Neural progenitor cell (in vitro differentiated cells): Measurements from ENCODE around the gene TMEM218. TPM values are rescaled to one million over a fixed set of nuclear protein-coding genes. Genes with fewer than 3 reads are reported as not detected.

Source experiments
- DNase-seq: peaks from one replicate; pipeline ENCODE4 v3.0.0-alpha.2; 2016; ENCODE audit warnings: low spot score
- H2AFZ ChIP-seq: fragments of 200-600 bp; sonication (generic); replicated peaks from 2 replicates; pipeline ENCODE4 v1.6.1; 2016; ENCODE audit warnings: antibody characterized with exemption
- H3F3A ChIP-seq: fragments of 200-600 bp; sonication (generic); 2 replicates; pipeline ENCODE4 v1.6.1; 2016; ENCODE audit warnings: antibody characterized with exemption, low read depth
- H3K27ac ChIP-seq: fragments of 200-600 bp; sonication (generic); 2 replicates; pipeline ENCODE4 v1.5.1; 2016; ENCODE audit warnings: mild to moderate bottlenecking
- H3K27me3 ChIP-seq: fragments of 200-600 bp; sonication (generic); 2 replicates; pipeline ENCODE4 v1.6.1; 2016; ENCODE audit warnings: mild to moderate bottlenecking, moderate library complexity
- H3K36me3 ChIP-seq: fragments of 200-600 bp; sonication (generic); 2 replicates; pipeline ENCODE4 v1.5.1; 2016
- H3K4me1 ChIP-seq: fragments of 200-600 bp; sonication (generic); 2 replicates; pipeline ENCODE4 v1.6.1; 2016; ENCODE audit warnings: mixed run types
- H3K4me2 ChIP-seq: fragments of 200-600 bp; sonication (generic); 2 replicates; pipeline ENCODE4 v1.6.1; 2016
- H3K4me3 ChIP-seq: fragments of 200-600 bp; sonication (generic); 2 replicates; pipeline ENCODE4 v1.5.1; 2016
- H3K79me2 ChIP-seq: fragments of 200-600 bp; sonication (generic); 2 replicates; pipeline ENCODE4 v1.6.1; 2016; ENCODE audit warnings: low read depth
- H3K9ac ChIP-seq: fragments of 200-600 bp; sonication (generic); 2 replicates; pipeline ENCODE4 v1.6.1; 2016
- H3K9me3 ChIP-seq: fragments of 200-600 bp; sonication (generic); 2 replicates; pipeline ENCODE4 v1.5.1; 2016; ENCODE audit warnings: low read depth
- H4K20me1 ChIP-seq: fragments of 200-600 bp; sonication (generic); 2 replicates; pipeline ENCODE4 v1.6.1; 2016; ENCODE audit warnings: low read depth
- H3K27ac Mint-ChIP-seq: 3 replicates; pipeline ENCODE4 v1.8.0; 2021; ENCODE audit warnings: mixed read lengths
- H3K27me3 Mint-ChIP-seq: 2 replicates; pipeline ENCODE4 v1.8.0; 2022; ENCODE audit warnings: low read depth, mild to moderate bottlenecking, inconsistent platforms, moderate library complexity, mixed read lengths; ENCODE audit not compliant: insufficient read depth
- H3K36me3 Mint-ChIP-seq: 3 replicates; pipeline ENCODE4 v1.8.0; 2021; ENCODE audit warnings: mixed read lengths
- H3K4me1 Mint-ChIP-seq: 3 replicates; pipeline ENCODE4 v1.8.0; 2021; ENCODE audit warnings: mixed read lengths
- H3K4me3 Mint-ChIP-seq: 3 replicates; pipeline ENCODE4 v1.8.0; 2021; ENCODE audit warnings: mild to moderate bottlenecking, moderate library complexity, mixed read lengths
- H3K9me3 Mint-ChIP-seq: 3 replicates; pipeline ENCODE4 v1.8.0; 2020; ENCODE audit warnings: mixed read lengths
- EZH2 ChIP-seq: fragments of 200-600 bp; sonication (generic); IDR thresholded peaks from 2 replicates; pipeline ENCODE4 v1.6.1; 2017; ENCODE audit warnings: antibody characterized with exemption, mild to moderate bottlenecking, moderate library complexity
- EZH2phosphoT487 ChIP-seq: fragments of 200-600 bp; sonication (generic); IDR thresholded peaks from 2 replicates; pipeline ENCODE4 v1.6.1; 2017; ENCODE audit warnings: antibody characterized with exemption
- total RNA-seq: library from RNA; depleted of rRNA; stranded (reverse); fragments of >200 nt; gene quantifications from 2 replicates; pipeline ENCODE4 v1.2.3, GENCODE V29; 2015; ENCODE audit warnings: low replicate concordance
- TF ChIP-seq, protein P1 (sequence below): fragments of 200-600 bp; sonication (generic); IDR thresholded peaks from 2 replicates; pipeline ENCODE4 v1.5.1; 2017; ENCODE audit warnings: antibody characterized with exemption, mild to moderate bottlenecking

The TMEM218 gene
- total RNA-seq, 1 donor from 2014 or later: 44.1 TPM

DNA sequence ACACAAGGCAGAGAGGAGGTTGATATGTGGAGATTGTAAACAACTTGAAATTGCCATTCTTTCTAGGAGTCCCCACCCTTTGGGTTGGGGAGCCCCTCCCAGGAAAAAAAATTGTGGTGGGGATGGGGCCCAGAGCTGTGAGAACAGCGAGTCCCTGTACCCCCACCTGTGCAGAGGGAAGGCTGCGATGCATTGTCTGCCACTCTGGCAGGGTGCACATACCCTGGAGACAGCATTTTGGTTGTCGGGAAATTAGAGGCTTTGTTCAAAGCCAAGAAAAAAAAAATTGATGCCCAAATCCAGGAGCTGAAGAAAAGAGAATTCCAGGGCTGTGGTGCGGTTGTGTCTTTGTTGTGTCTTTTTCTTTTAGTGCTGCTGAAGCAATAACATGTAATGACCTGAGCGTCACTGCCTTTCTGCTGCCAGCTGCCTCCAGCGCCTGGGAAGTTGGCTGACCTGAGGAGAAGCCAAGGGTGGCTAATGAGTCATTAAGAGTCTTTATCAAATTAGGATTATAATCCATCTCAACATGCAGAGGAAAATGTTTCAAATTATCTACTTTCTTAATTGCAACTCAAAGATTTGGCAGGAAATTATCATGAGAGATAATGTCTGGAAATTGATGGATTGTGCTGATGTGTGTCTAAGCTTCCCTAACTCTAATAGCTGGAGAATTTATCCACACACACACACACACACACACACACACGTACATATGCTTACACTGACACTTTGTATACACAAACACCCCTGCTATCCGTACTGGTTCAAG lies 45.1 kb upstream of the TMEM218 start:
- Histone ChIP-seq H3K4me1 (no peaks in the 10 kb centered on the region), H4K20me1 (no peaks in the 10 kb centered on the region), H2AFZ (no peak overlapping the region), H3K9me3 (no peaks in the 10 kb centered on the region), H3K4me2 (no peak overlapping the region), H3K4me3 (no peak overlapping the region), H3K27me3 (no peaks in the 10 kb centered on the region), H3K9ac (no peak overlapping the region), H3K27ac (no peak overlapping the region), H3K79me2 (no peaks in the 10 kb centered on the region), H3F3A (peaks cover 8% of the 10 kb centered on the region), H3K36me3 (no peaks in the 10 kb centered on the region)
- TF ChIP-seq, protein P1, sequence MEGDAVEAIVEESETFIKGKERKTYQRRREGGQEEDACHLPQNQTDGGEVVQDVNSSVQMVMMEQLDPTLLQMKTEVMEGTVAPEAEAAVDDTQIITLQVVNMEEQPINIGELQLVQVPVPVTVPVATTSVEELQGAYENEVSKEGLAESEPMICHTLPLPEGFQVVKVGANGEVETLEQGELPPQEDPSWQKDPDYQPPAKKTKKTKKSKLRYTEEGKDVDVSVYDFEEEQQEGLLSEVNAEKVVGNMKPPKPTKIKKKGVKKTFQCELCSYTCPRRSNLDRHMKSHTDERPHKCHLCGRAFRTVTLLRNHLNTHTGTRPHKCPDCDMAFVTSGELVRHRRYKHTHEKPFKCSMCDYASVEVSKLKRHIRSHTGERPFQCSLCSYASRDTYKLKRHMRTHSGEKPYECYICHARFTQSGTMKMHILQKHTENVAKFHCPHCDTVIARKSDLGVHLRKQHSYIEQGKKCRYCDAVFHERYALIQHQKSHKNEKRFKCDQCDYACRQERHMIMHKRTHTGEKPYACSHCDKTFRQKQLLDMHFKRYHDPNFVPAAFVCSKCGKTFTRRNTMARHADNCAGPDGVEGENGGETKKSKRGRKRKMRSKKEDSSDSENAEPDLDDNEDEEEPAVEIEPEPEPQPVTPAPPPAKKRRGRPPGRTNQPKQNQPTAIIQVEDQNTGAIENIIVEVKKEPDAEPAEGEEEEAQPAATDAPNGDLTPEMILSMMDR: no peak
- no peak for TF ChIP-seq EZH2phosphoT487
- TF ChIP-seq EZH2: no peak
- DNase-seq: no peak
- no peaks in the 10 kb centered on the region for H3K9me3 Mint-ChIP-seq
- H3K4me1 Mint-ChIP-seq: peaks cover 52% of the 10 kb centered on the region
- peaks cover 5% of the 10 kb centered on the region for H3K27me3 Mint-ChIP-seq
- peak overlapping the region; percentile 86 for H3K27ac Mint-ChIP-seq
- no peaks in the 10 kb centered on the region for H3K36me3 Mint-ChIP-seq
- no peak overlapping the region for H3K4me3 Mint-ChIP-seq

GRCh38 chr11:125155767-125156166 lies 44.3 kb upstream of the TMEM218 start:
- peaks cover 2% of the 10 kb centered on the region for H3K27me3 Mint-ChIP-seq

GRCh38 chr11:125155100-125155444 lies 43.6 kb upstream of the TMEM218 start:
- Mint-ChIP-seq H3K36me3 (no peaks in the 10 kb centered on the region), H3K27ac (peak overlapping the region; percentile 46), H3K4me1 (peaks cover 50% of the 10 kb centered on the region), H3K4me3 (no peak overlapping the region), H3K27me3 (peaks cover 2% of the 10 kb centered on the region), H3K9me3 (peaks cover 3% of the 10 kb centered on the region)
- no peaks in the 10 kb centered on the region for H3K9me3 ChIP-seq
- H3K4me1 ChIP-seq: no peaks in the 10 kb centered on the region
- H3K27ac ChIP-seq: no peak overlapping the region
- H2AFZ ChIP-seq: no peak overlapping the region
- no peaks in the 10 kb centered on the region for H3K36me3 ChIP-seq
- H3K79me2 ChIP-seq: no peaks in the 10 kb centered on the region
- TF ChIP-seq EZH2 (no peak), EZH2phosphoT487 (no peak)
- TF ChIP-seq, protein P1: no peak
- no peak overlapping the region for H3K4me2 ChIP-seq
- H3F3A ChIP-seq: peaks cover 8% of the 10 kb centered on the region
- no peaks in the 10 kb centered on the region for H3K27me3 ChIP-seq
- H3K9ac ChIP-seq: no peak overlapping the region
- no peak overlapping the region for H3K4me3 ChIP-seq
- H4K20me1 ChIP-seq: no peaks in the 10 kb centered on the region
- DNase-seq: no peak

More at GRCh38 chr11:125155767-125156166, 44.3 kb upstream of the TMEM218 start:
- H3K36me3 ChIP-seq: no peaks in the 10 kb centered on the region
- peaks cover 52% of the 10 kb centered on the region for H3K4me1 Mint-ChIP-seq
- H3K27ac Mint-ChIP-seq: no peak overlapping the region
- H3K4me2 ChIP-seq: no peak overlapping the region
- peaks cover 8% of the 10 kb centered on the region for H3F3A ChIP-seq
- DNase-seq: no peak
- H3K9me3 Mint-ChIP-seq: peaks cover 3% of the 10 kb centered on the region
- H3K4me3 ChIP-seq: no peak overlapping the region
- no peaks in the 10 kb centered on the region for H3K4me1 ChIP-seq
- H3K4me3 Mint-ChIP-seq: no peak overlapping the region
- H4K20me1 ChIP-seq: no peaks in the 10 kb centered on the region
- no peaks in the 10 kb centered on the region for H3K36me3 Mint-ChIP-seq
- H3K9me3 ChIP-seq: no peaks in the 10 kb centered on the region
- H3K79me2 ChIP-seq: no peaks in the 10 kb centered on the region
- TF ChIP-seq EZH2 (no peak), EZH2phosphoT487 (no peak)
- TF ChIP-seq, protein P1: no peak
- no peaks in the 10 kb centered on the region for H3K27me3 ChIP-seq
- H3K9ac ChIP-seq: no peak overlapping the region
- H3K27ac ChIP-seq: no peak overlapping the region
- no peak overlapping the region for H2AFZ ChIP-seq
